Body of pancreas (tissue), 4 donors: ENCODE data around the gene SEMA4D.

Experiments used
- CTCF ChIP-seq, 7 experiments: fragments of 450-650 bp in 4 of 7; fragments of 200-600 bp in 3 of 7; sonication (generic) in 3 of 7; IDR thresholded peaks; one replicate each; pipeline ENCODE4 v1.5.1; 2016 to 2019; ENCODE audit warnings: antibody characterized with exemption in 7 of 7
- POLR2A ChIP-seq, 3 donors: fragments of 450-650 bp; IDR thresholded peaks; one replicate each; pipeline ENCODE4 v1.6.1; 2016; ENCODE audit warnings: antibody characterized with exemption in 3 of 3, mild to moderate bottlenecking in 2 of 3

GRCh38 chr9:89482056-89482851, 15.7 kb downstream of the SEMA4D start:
- TF ChIP-seq CTCF (IDR thresholded peaks at IDR 0.05) (no peak), POLR2A (IDR thresholded peaks at IDR 0.05) (no peak)
